Measurements from ENCODE around the gene CSNK1G3. TPM values are rescaled to one million over a fixed set of nuclear protein-coding genes. Genes with fewer than 3 reads are reported as not detected.

Gene CSNK1G3
- total and polyA plus RNA-seq, 2 experiments from 2014 or later: 19.6 to 65.1 TPM

- Mint-ChIP-seq H3K27ac (peak overlapping the region; percentile 51), H3K4me1 (0 out of 3 replicates have a peak, but pooled peaks cover 2% of the 10 kb centered on the region), H3K9me3 (no peaks in the 10 kb centered on the region), H3K4me3 (no peak overlapping the region), H3K36me3 (ENCODE audit: low read depth) (no peaks in the 10 kb centered on the region), H3K27me3 (ENCODE audit: insufficient read depth, low read depth, poor library complexity) (no peaks in the 10 kb centered on the region)
- H3K27me3 ChIP-seq (ENCODE audit: insufficient read depth): no peaks in the 10 kb centered on the region
- H4K20me1 ChIP-seq (replicated peaks; ENCODE audit: insufficient read depth): 0 out of 2 replicates have a peak, but pooled peaks cover 5% of the 10 kb centered on the region
- no peak overlapping the region for H3K4me3 ChIP-seq
- H3K4me2 ChIP-seq: no peak overlapping the region
- DNase-seq (ENCODE audit: low spot score): no peak
- TF ChIP-seq CREB1 (CRISPR knock-in tag; IDR thresholded peaks at IDR 0.05; ENCODE audit: low read depth) (no peak), REST (IDR thresholded peaks at IDR 0.05; ENCODE audit: unreplicated experiment) (no peak), EZH2phosphoT487 (IDR thresholded peaks at IDR 0.05; ENCODE audit: unreplicated experiment) (no peak), POLR2AphosphoS5 (IDR thresholded peaks at IDR 0.05; ENCODE audit: low read depth) (no peak), ZNF114 (CRISPR knock-in tag; IDR thresholded peaks at IDR 0.05) (no peak), CTCF (conservative IDR thresholded peaks at IDR 0.05; ENCODE audit: low read depth in 2 of 2) (no peak), JUNB (IDR thresholded peaks at IDR 0.05; ENCODE audit: unreplicated experiment) (no peak), STAT1 (IDR thresholded peaks at IDR 0.05; ENCODE audit: unreplicated experiment) (no peak), ZNF331 (CRISPR knock-in tag; IDR thresholded peaks at IDR 0.05; ENCODE audit: low read depth) (no peak)
- H3F3A ChIP-seq (replicated peaks; ENCODE audit: low read depth): no peaks in the 10 kb centered on the region
- no peak for ATAC-seq
- H3K9me2 ChIP-seq (ENCODE audit: insufficient read depth): no peaks in the 10 kb centered on the region
- H3K4me1 ChIP-seq (ENCODE audit: insufficient read depth): no peaks in the 10 kb centered on the region
- no peak overlapping the region for H2AFZ ChIP-seq
- no peak overlapping the region for H3K27ac ChIP-seq (ENCODE audit: low read depth)
- H3K79me2 ChIP-seq (replicated peaks; ENCODE audit: insufficient read depth): no peaks in the 10 kb centered on the region
- H3K36me3 ChIP-seq (ENCODE audit: insufficient read depth): no peaks in the 10 kb centered on the region; the same call in 1 of the 2 replicates
These were observed 86.2 kb downstream of the CSNK1G3 start for GRCh38 chr5:123598028-123598689.

- H3K9me3 Mint-ChIP-seq: no peaks in the 10 kb centered on the region
- no peaks in the 10 kb centered on the region for H3K27me3 Mint-ChIP-seq (ENCODE audit: insufficient read depth, low read depth, poor library complexity)
- no peak for TF ChIP-seq STAT1 (IDR thresholded peaks at IDR 0.05; ENCODE audit: unreplicated experiment)
- no peak for TF ChIP-seq EZH2phosphoT487 (IDR thresholded peaks at IDR 0.05; ENCODE audit: unreplicated experiment)
- no peak for TF ChIP-seq EZH2 (IDR thresholded peaks at IDR 0.05; ENCODE audit: low read depth, unreplicated experiment)
These were observed 87.2 kb downstream of the CSNK1G3 start for GRCh38 chr5:123599171-123599570.

More at GRCh38 chr5:123599171-123599570, 87.2 kb downstream of the CSNK1G3 start:
- Mint-ChIP-seq H3K27ac (no peak overlapping the region), H3K4me3 (no peak overlapping the region), H3K36me3 (ENCODE audit: low read depth) (no peaks in the 10 kb centered on the region), H3K4me1 (peaks cover 11% of the 10 kb centered on the region; the same call in 2 of the 3 replicates)
- H4K20me1 ChIP-seq (replicated peaks; ENCODE audit: insufficient read depth): 0 out of 2 replicates have a peak, but pooled peaks cover 5% of the 10 kb centered on the region
- ATAC-seq (no peak), DNase-seq (ENCODE audit: low spot score) (no peak)
- H3K4me2 ChIP-seq: no peak overlapping the region
- no peak overlapping the region for H2AFZ ChIP-seq
- no peaks in the 10 kb centered on the region for H3K4me1 ChIP-seq (ENCODE audit: insufficient read depth)
- H3K27me3 ChIP-seq (ENCODE audit: insufficient read depth): no peaks in the 10 kb centered on the region
- H3K4me3 ChIP-seq: no peak overlapping the region
- H3K36me3 ChIP-seq (ENCODE audit: insufficient read depth): no peaks in the 10 kb centered on the region; the same call in 1 of the 2 replicates
- no peaks in the 10 kb centered on the region for H3F3A ChIP-seq (replicated peaks; ENCODE audit: low read depth)
- H3K79me2 ChIP-seq (replicated peaks; ENCODE audit: insufficient read depth): no peaks in the 10 kb centered on the region
- H3K9me2 ChIP-seq (ENCODE audit: insufficient read depth): no peaks in the 10 kb centered on the region
- H3K27ac ChIP-seq (ENCODE audit: low read depth): no peak overlapping the region
